Ovary (tissue), 9 donors: Measurements from ENCODE around the gene LYST. TPM values are rescaled to one million over a fixed set of nuclear protein-coding genes. Genes with fewer than 3 reads are reported as not detected.

Experiments
- DNase-seq, 5 donors: peaks; one replicate each; pipeline ENCODE4 v3.0.0-alpha.2; 2019 to 2020
- H3K27ac ChIP-seq, 2 donors: fragments of 200-600 bp; one replicate each; pipeline versions ENCODE4 v1.5.1 to v1.8.0; 2019 to 2022
- H3K27me3 ChIP-seq: fragments of 200-600 bp; one replicate; pipeline ENCODE4 v1.8.0; 2022
- H3K36me3 ChIP-seq: fragments of 200-600 bp; sonication (generic); one replicate; pipeline ENCODE4 v1.5.1; 2019
- H3K4me1 ChIP-seq: one replicate; pipeline ENCODE4 v1.8.1; 2013; ENCODE audit warnings: mild to moderate bottlenecking, moderate library complexity; ENCODE audit not compliant: insufficient read depth
- H3K4me3 ChIP-seq: fragments of 200-600 bp; sonication (generic); one replicate; pipeline ENCODE4 v1.5.1; 2017
- H3K9me3 ChIP-seq, 2 donors: fragments of 200-600 bp in 1 of 2; sonication (generic) in 1 of 2; one replicate each; pipeline versions ENCODE4 v1.5.1 to v1.8.1; 2013 to 2019; ENCODE audit warnings: mild to moderate bottlenecking in 1 of 2, moderate library complexity in 1 of 2
- EP300 ChIP-seq: sonication (generic); formaldehyde crosslinking; IDR thresholded peaks from one replicate; pipeline ENCODE4 v1.6.1; 2017; ENCODE audit warnings: antibody characterized with exemption
- POLR2A ChIP-seq: fragments of 450-650 bp; IDR thresholded peaks from one replicate; pipeline ENCODE4 v1.6.1; 2017; ENCODE audit warnings: antibody characterized with exemption, mild to moderate bottlenecking, moderate library complexity
- WGBS, 3 donors: extraction: QIAGEN DNeasy Blood & Tissue Kit in 1 of 3; methylation state at CpG; one replicate each; pipeline versions ENCODE4 v1.1.5 to v1.1.7; 2013 to 2017; 5-methylcytosine and 5-hydroxymethylcytosine counted together
- intact Hi-C, 4 donors: fragments of 100-400 bp; cut with DNase I; formaldehyde crosslinking; loops; one replicate each; pipeline versions ENCODE4 v1.11.0 to v1.15.1; 2022 to 2023
- polyA plus RNA-seq, 2 donors: library from polyadenylated mRNA; stranded (reverse); fragments of 200-250 nt in 1 of 2; fragments of 350-450 nt in 1 of 2; fragmentation: Illumina TruSeq in 1 of 2; extraction: RNeasy Lipid Tissue Mini Kit (QIAGEN cat#74804) in 1 of 2; gene quantifications; one replicate each; pipeline ENCODE4 v1.2.3, GENCODE V29; 2013 to 2014
- total RNA-seq, 7 donors: library from RNA; depleted of rRNA in 2 of 7; stranded (reverse); fragments of >200 nt in 2 of 7; fragmentation: NEBNext Ultra II Directional in 3 of 7; extraction: Animal tissue kit (Norgen Biotek cat#: 25700) in 3 of 7; gene quantifications; one replicate each; pipeline versions ENCODE4 v1.1.0 to v1.2.4, GENCODE V29; 2016 to 2023
- TF ChIP-seq, protein P1 (sequence below), 3 donors: fragments of 450-650 bp in 2 of 3; fragments of 200-600 bp in 1 of 3; IDR thresholded peaks; one replicate each; pipeline versions ENCODE4 v1.5.1 to v1.8.0; 2016 to 2022; ENCODE audit warnings: antibody characterized with exemption in 3 of 3, mild to moderate bottlenecking in 1 of 3
- donor health status: DM: no; HTN: no; CAD: no; lungs with moderate emphysema.
- donor health status: DM: no; HTN: no; CAD: no.
- donor health status: Bipolar disorder and iron deficiency.
- donor health status: DM: yes; HTN: yes; CAD: no.
- donor health status: DM: no; HTN: no; CAD: no.
- donor health status: DM: yes; HTN: yes; CAD: no.

LYST gene
- total and polyA plus RNA-seq, 9 donors, result 6.8 to 29.2 (median 21.7) TPM

DNA sequence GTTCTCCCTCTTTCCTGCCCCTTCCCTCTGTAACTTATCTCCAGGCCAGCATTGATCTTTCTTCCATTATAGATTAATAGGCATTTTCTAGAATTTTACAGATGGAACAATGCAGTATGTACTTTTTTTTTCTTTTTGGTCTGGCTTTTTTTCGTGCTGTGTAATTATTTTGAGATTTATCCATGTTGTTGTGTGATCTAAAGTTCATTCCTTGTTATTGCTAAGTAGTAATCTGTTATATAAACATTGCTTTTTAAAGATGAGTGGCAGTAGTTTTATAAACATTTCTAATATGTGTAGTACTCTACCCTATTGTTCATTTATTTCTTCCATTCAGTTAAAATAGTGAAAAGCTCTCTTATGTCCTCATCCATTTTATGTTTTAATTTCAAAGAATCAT lies 5.9 kb downstream of the LYST start:
- Histone ChIP-seq H3K9me3 (no peaks in the 10 kb centered on the region), H3K27me3 (no peaks in the 10 kb centered on the region), H3K4me1 (peaks cover 7% of the 10 kb centered on the region), H3K27ac (no peak overlapping the region), H3K36me3 (no peaks in the 10 kb centered on the region), H3K4me3 (no peak overlapping the region)
- TF ChIP-seq POLR2A (no peak), EP300 (no peak)
- TF ChIP-seq, protein P1, sequence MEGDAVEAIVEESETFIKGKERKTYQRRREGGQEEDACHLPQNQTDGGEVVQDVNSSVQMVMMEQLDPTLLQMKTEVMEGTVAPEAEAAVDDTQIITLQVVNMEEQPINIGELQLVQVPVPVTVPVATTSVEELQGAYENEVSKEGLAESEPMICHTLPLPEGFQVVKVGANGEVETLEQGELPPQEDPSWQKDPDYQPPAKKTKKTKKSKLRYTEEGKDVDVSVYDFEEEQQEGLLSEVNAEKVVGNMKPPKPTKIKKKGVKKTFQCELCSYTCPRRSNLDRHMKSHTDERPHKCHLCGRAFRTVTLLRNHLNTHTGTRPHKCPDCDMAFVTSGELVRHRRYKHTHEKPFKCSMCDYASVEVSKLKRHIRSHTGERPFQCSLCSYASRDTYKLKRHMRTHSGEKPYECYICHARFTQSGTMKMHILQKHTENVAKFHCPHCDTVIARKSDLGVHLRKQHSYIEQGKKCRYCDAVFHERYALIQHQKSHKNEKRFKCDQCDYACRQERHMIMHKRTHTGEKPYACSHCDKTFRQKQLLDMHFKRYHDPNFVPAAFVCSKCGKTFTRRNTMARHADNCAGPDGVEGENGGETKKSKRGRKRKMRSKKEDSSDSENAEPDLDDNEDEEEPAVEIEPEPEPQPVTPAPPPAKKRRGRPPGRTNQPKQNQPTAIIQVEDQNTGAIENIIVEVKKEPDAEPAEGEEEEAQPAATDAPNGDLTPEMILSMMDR (IDR thresholded peaks at IDR 0.05), result no peak
- intact Hi-C loops, result loop anchor here in 1 of 4 donors (10.0 kb wide), 1 partner anchor 204 kb away; the partner anchor contains the start of gene NID1
- WGBS, 3 donors, result 32 to 61% (median 41%) methylated on average over 1 of the region's 1 CpG
- DNase-seq, result no peak

GRCh38 chr1:235859789-235860188 lies 6.9 kb downstream of the LYST start:
- no peaks in the 10 kb centered on the region for H3K36me3 ChIP-seq
- no peak overlapping the region for H3K4me3 ChIP-seq
- H3K27ac ChIP-seq, result no peak overlapping the region
- no peak for DNase-seq
- no peak for TF ChIP-seq POLR2A
- no peak for TF ChIP-seq EP300
- TF ChIP-seq, protein P1 (IDR thresholded peaks at IDR 0.05), result no peak
- intact Hi-C loops, result loop anchor here in 1 of 4 donors (10.0 kb wide), 1 partner anchor 205 kb away; the partner anchor contains the start of gene NID1
- H3K4me1 ChIP-seq, result peaks cover 3% of the 10 kb centered on the region
- WGBS, 3 donors, result 57 to 73% (median 70%) methylated on average over 1 of the region's 1 CpG
- no peaks in the 10 kb centered on the region for H3K9me3 ChIP-seq
- no peaks in the 10 kb centered on the region for H3K27me3 ChIP-seq

DNA sequence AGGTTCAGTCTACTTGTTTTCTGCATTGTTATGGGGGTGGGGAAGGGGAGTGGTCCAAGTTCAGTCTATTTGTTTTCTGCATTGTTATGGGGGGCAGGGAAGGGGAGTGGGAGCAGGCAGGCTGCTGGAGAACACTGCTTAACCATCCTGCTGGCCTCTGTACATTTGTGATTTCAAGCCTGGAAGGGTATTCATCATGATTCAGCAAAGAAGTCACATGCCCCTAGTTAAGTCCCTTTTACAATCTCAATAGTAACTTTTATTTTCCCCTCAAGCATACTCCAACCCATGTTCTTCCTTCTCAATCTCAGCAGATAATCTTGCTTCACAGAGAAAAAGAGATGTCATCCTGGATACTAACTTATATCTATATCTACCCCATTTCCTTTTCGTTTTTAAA lies 7.9 kb downstream of the LYST start:
- WGBS, 3 donors, result 83 to 94% (median 91%) methylated on average over 1 of the region's 1 CpG
- no peak for DNase-seq
- intact Hi-C loops, result no loop called here
- Histone ChIP-seq H3K27ac (no peak overlapping the region), H3K9me3 (no peaks in the 10 kb centered on the region), H3K4me3 (no peak overlapping the region), H3K27me3 (no peaks in the 10 kb centered on the region), H3K36me3 (no peaks in the 10 kb centered on the region), H3K4me1 (peaks cover 2% of the 10 kb centered on the region)
- TF ChIP-seq, protein P1 (IDR thresholded peaks at IDR 0.05), result no peak
- TF ChIP-seq POLR2A (no peak), EP300 (no peak)

DNA sequence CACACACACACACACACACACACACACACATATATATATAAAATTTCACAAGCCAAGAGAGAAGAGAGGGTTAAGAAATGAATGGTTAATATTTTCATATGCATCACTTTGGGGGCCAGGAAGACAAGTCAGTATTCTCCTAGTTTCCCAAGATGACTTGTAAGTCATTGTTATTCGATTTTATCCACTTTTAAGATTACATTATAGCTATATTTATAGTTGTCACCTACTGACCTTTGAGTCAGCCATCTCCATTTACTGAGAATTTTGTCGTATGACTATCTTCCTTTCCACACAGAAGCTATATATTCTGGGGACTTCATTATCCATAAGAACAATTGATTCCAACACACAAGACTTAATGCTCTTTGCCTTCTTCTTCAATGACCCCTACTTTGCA lies 8.9 kb downstream of the LYST start:
- DNase-seq, result no peak
- 65 to 93% (median 88%) methylated on average over 2 of the region's 2 CpGs for WGBS, 3 donors
- intact Hi-C loops, result no loop called here

More for the DNA sequence above, 8.9 kb downstream of the LYST start:
- no peak overlapping the region for H3K27ac ChIP-seq
- H3K36me3 ChIP-seq, result no peaks in the 10 kb centered on the region
- no peaks in the 10 kb centered on the region for H3K27me3 ChIP-seq
- no peak for TF ChIP-seq POLR2A
- no peak for TF ChIP-seq EP300
- TF ChIP-seq, protein P1 (IDR thresholded peaks at IDR 0.05), result no peak
- no peaks in the 10 kb centered on the region for H3K4me1 ChIP-seq
- H3K4me3 ChIP-seq, result no peak overlapping the region
- H3K9me3 ChIP-seq, result no peaks in the 10 kb centered on the region
